Ascending aorta (tissue), 2 donors: ENCODE results near the gene MYO6. TPM values are rescaled to one million over a fixed set of nuclear protein-coding genes. Genes with fewer than 3 reads are reported as not detected.

Experiments used
- DNase-seq, 2 donors: peaks; one replicate each; pipeline ENCODE4 v3.0.0-alpha.2; 2019; ENCODE audit warnings: low spot score in 2 of 2
- H3K27ac ChIP-seq, 2 donors: fragments of 200-600 bp; sonication (generic); one replicate each; pipeline ENCODE4 v1.5.1; 2016 to 2017; ENCODE audit warnings: mild to moderate bottlenecking in 1 of 2
- H3K27me3 ChIP-seq: fragments of 200-600 bp; sonication (generic); one replicate; pipeline ENCODE4 v1.5.1; 2017
- H3K36me3 ChIP-seq, 2 donors: fragments of 200-600 bp; sonication (generic); one replicate each; pipeline ENCODE4 v1.5.1; 2016
- H3K4me1 ChIP-seq, 2 donors: fragments of 200-600 bp; sonication (generic); one replicate each; pipeline ENCODE4 v1.5.1; 2016 to 2017; ENCODE audit warnings: mild to moderate bottlenecking in 1 of 2
- H3K4me3 ChIP-seq, 2 donors: fragments of 200-600 bp; sonication (generic); one replicate each; pipeline ENCODE4 v1.5.1; 2016 to 2017; ENCODE audit warnings: mild to moderate bottlenecking in 1 of 2
- H3K9me3 ChIP-seq, 2 donors: fragments of 200-600 bp; sonication (generic); one replicate each; pipeline ENCODE4 v1.5.1; 2016
- CTCF ChIP-seq, 3 experiments: fragments of 200-600 bp in 2 of 3; fragments of 450-650 bp in 1 of 3; sonication (generic) in 2 of 3; IDR thresholded peaks; one replicate each; pipeline ENCODE4 v1.5.1; 2016 to 2019; ENCODE audit warnings: antibody characterized with exemption in 3 of 3, mild to moderate bottlenecking in 1 of 3, moderate library complexity in 1 of 3
- intact Hi-C: fragments of 100-400 bp; cut with DNase I; formaldehyde crosslinking; loops from one replicate; pipeline ENCODE4 v1.15.1; 2023
- total RNA-seq: library from RNA; depleted of rRNA; stranded (reverse); fragments of >200 nt; gene quantifications from one replicate; pipeline ENCODE4 v1.1.0, GENCODE V29; 2016

Gene MYO6
- total RNA-seq, 1 donor from 2014 or later, result 3.7 TPM

GRCh38 chr6:75800708-75801505 is 51.9 kb downstream of the MYO6 start:
- H3K4me3 ChIP-seq, result no peak overlapping the region
- intact Hi-C loops, result no loop called here
- H3K27ac ChIP-seq, result no peak overlapping the region
- H3K36me3 ChIP-seq, result no peaks in the 10 kb centered on the region
- H3K9me3 ChIP-seq, result no peaks in the 10 kb centered on the region
- H3K27me3 ChIP-seq, result no peaks in the 10 kb centered on the region
- no peak for TF ChIP-seq CTCF (IDR thresholded peaks at IDR 0.05)
- no peaks in the 10 kb centered on the region for H3K4me1 ChIP-seq
- DNase-seq, result no peak

- intact Hi-C loops, result no loop called here
- no peak overlapping the region for H3K4me3 ChIP-seq
- DNase-seq, result no peak
- no peaks in the 10 kb centered on the region for H3K4me1 ChIP-seq
- H3K27me3 ChIP-seq, result no peaks in the 10 kb centered on the region
- TF ChIP-seq CTCF (IDR thresholded peaks at IDR 0.05), result no peak
- H3K27ac ChIP-seq, result no peak overlapping the region
- no peaks in the 10 kb centered on the region for H3K9me3 ChIP-seq
- H3K36me3 ChIP-seq, result no peaks in the 10 kb centered on the region
Observed at GRCh38 chr6:75802366-75802765, 53.3 kb downstream of the MYO6 start.

GRCh38 chr6:75808507-75808906 is 59.5 kb downstream of the MYO6 start:
- no peak for TF ChIP-seq CTCF (IDR thresholded peaks at IDR 0.05)
- Histone ChIP-seq H3K4me1 (no peaks in the 10 kb centered on the region), H3K9me3 (no peaks in the 10 kb centered on the region), H3K27ac (no peak overlapping the region), H3K4me3 (no peak overlapping the region), H3K27me3 (no peaks in the 10 kb centered on the region), H3K36me3 (no peaks in the 10 kb centered on the region)
- intact Hi-C loops, result no loop called here
- no peak for DNase-seq

GRCh38 chr6:75812560-75812959 is 63.5 kb downstream of the MYO6 start:
- no peaks in the 10 kb centered on the region for H3K9me3 ChIP-seq
- TF ChIP-seq CTCF (IDR thresholded peaks at IDR 0.05), result no peak
- no peak overlapping the region for H3K27ac ChIP-seq
- H3K4me3 ChIP-seq, result no peak overlapping the region
- H3K27me3 ChIP-seq, result no peaks in the 10 kb centered on the region
- H3K4me1 ChIP-seq, result no peaks in the 10 kb centered on the region
- DNase-seq, result no peak
- intact Hi-C loops, result no loop called here
- H3K36me3 ChIP-seq, result no peaks in the 10 kb centered on the region

- Histone ChIP-seq H3K27me3 (no peaks in the 10 kb centered on the region), H3K27ac (no peak overlapping the region), H3K36me3 (no peaks in the 10 kb centered on the region), H3K4me1 (no peaks in the 10 kb centered on the region), H3K9me3 (no peaks in the 10 kb centered on the region), H3K4me3 (no peak overlapping the region)
- intact Hi-C loops, result no loop called here
- DNase-seq, result no peak
- no peak for TF ChIP-seq CTCF (IDR thresholded peaks at IDR 0.05)
Observed at GRCh38 chr6:75813476-75814250, 64.6 kb downstream of the MYO6 start.
